Parathyroid adenoma (tissue), 2 donors: ENCODE results near the gene MRFAP1.

Source experiments
- H2AFZ ChIP-seq: fragments of 300-600 bp; sonication (generic); one replicate; pipeline ENCODE4 v1.7.0; 2017; ENCODE audit warnings: antibody characterized with exemption, mild to moderate bottlenecking
- H3K27ac ChIP-seq: fragments of 300-600 bp; sonication (generic); one replicate; pipeline ENCODE4 v1.7.0; 2017
- H3K27me3 ChIP-seq: fragments of 300-600 bp; sonication (generic); one replicate; pipeline ENCODE4 v1.7.0; 2017; ENCODE audit warnings: low read length; ENCODE audit not compliant: control insufficient read depth, insufficient read depth
- H3K36me3 ChIP-seq: fragments of 300-600 bp; sonication (generic); one replicate; pipeline ENCODE4 v1.7.0; 2017; ENCODE audit warnings: low read length; ENCODE audit not compliant: control insufficient read depth, insufficient read depth
- H3K4me1 ChIP-seq: fragments of 300-600 bp; sonication (generic); one replicate; pipeline ENCODE4 v1.7.0; 2017; ENCODE audit warnings: control low read depth
- H3K4me2 ChIP-seq: fragments of 300-600 bp; sonication (generic); one replicate; pipeline ENCODE4 v1.7.0; 2017; ENCODE audit warnings: low read length
- H3K4me3 ChIP-seq: fragments of 300-600 bp; sonication (generic); one replicate; pipeline ENCODE4 v1.7.0; 2017; ENCODE audit warnings: low read depth, low read length
- H3K79me2 ChIP-seq: fragments of 300-600 bp; sonication (generic); one replicate; pipeline ENCODE4 v1.7.0; 2017; ENCODE audit warnings: control low read depth
- H3K9ac ChIP-seq: fragments of 300-600 bp; sonication (generic); one replicate; pipeline ENCODE4 v1.7.0; 2017; ENCODE audit warnings: mild to moderate bottlenecking
- H3K9me3 ChIP-seq: fragments of 300-600 bp; sonication (generic); one replicate; pipeline ENCODE4 v1.7.0; 2017; ENCODE audit warnings: low read length; ENCODE audit not compliant: control insufficient read depth
- CTCF ChIP-seq: fragments of 300-600 bp; sonication (generic); IDR thresholded peaks from one replicate; pipeline ENCODE4 v1.7.0; 2017; ENCODE audit warnings: antibody characterized with exemption, mild to moderate bottlenecking
- donor health status: primary hyperparathyroidism.

MRFAP1 gene

DNA sequence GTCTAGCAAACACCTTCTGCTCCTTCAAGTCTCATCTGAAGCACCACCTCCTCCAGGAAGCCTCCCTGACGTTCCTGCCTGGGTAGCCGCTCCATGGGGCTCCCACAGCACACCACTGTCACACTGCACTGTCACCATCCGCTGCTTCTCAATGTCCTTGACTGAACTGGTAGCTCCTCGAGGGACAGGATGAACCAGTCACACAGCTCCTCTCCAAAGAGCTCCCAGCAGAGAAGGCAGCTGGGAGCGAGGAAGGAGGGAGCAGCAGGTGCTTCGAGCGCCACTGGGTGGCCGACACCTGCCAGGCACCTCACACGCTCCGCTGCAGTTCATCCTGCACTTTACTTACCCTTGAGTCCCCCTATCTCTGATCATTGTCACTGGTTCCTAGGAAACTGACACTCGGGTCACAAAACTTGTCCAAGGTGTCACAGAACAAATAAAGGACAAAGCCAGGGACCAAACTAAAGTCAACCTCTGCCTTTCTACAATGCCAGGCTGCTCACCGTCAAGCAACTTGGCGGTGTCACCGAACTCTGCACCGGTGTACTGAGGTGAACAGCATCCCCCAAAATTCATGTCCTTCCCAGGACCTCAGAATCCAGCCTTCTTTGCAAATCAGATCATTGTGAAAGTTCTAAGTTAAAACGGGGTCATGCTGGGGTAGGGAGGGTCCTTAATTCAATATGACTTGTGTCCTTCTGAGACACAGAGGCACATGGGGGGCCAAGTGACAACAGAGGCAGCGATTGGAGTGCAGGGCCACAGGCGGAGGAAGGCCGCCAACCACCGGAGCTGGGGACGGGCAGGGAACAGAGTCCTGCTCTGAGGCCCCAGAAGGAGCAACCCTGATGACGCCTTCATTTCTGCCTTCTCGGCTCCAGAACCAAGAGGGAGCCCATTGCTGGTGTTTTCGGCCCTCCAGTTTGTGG lies 47.7 kb downstream of the MRFAP1 start:
- H3K9me3 ChIP-seq, result no peaks in the 10 kb centered on the region
- H3K79me2 ChIP-seq, result peaks cover 2% of the 10 kb centered on the region
- no peak overlapping the region for H3K4me2 ChIP-seq
- H2AFZ ChIP-seq, result no peak overlapping the region
- no peak for TF ChIP-seq CTCF
- no peaks in the 10 kb centered on the region for H3K27me3 ChIP-seq
- H3K36me3 ChIP-seq, result no peaks in the 10 kb centered on the region
- no peak overlapping the region for H3K27ac ChIP-seq
- no peak overlapping the region for H3K4me3 ChIP-seq
- no peak overlapping the region for H3K9ac ChIP-seq
- H3K4me1 ChIP-seq, result no peaks in the 10 kb centered on the region

DNA sequence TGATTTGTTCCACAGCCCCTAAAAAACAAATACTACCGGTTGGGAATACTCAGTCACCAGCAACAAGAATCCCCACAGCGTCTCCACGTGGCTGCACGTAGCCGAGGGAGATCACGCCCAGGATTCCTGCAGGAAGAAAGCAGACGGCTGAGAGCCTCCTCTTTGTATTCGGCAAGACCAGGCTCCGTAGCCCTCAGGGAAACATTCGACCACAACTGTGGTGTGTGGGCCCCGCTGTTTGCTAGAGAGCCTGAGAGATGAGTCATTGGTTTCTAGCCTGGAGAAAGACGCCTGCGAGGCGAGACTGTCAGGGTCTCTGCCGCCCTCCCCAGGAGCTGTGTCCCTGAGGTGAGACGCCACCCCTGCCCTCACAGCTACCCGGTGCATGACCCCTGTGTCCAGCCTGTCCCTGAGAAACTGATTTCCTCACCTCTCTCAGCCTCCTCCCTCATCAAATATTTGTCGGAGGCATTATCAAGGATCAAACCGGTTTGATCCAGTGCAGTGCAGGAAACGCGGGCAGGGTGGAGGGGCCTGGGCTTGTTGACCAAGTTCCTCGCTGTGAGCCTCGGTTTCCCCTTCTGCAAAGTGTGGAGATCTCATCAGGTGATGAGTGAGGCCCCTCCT lies 48.5 kb downstream of the MRFAP1 start:
- Histone ChIP-seq H3K79me2 (peaks cover 2% of the 10 kb centered on the region), H3K9ac (no peak overlapping the region), H3K9me3 (no peaks in the 10 kb centered on the region), H3K27ac (no peak overlapping the region), H3K27me3 (no peaks in the 10 kb centered on the region), H3K4me1 (no peaks in the 10 kb centered on the region), H3K4me2 (no peak overlapping the region), H3K4me3 (no peak overlapping the region), H2AFZ (no peak overlapping the region), H3K36me3 (no peaks in the 10 kb centered on the region)
- TF ChIP-seq CTCF, result no peak

GRCh38 chr4:6689506-6689960 lies 49.0 kb downstream of the MRFAP1 start:
- Histone ChIP-seq H3K4me3 (no peak overlapping the region), H3K27ac (no peak overlapping the region), H3K4me1 (no peaks in the 10 kb centered on the region), H3K9me3 (no peaks in the 10 kb centered on the region), H3K4me2 (no peak overlapping the region), H3K36me3 (no peaks in the 10 kb centered on the region), H3K27me3 (no peaks in the 10 kb centered on the region), H2AFZ (no peak overlapping the region), H3K79me2 (peaks cover 2% of the 10 kb centered on the region), H3K9ac (no peak overlapping the region)
- no peak for TF ChIP-seq CTCF
